Measurements from ENCODE around the gene TBC1D3B.
"Not testable (repeated sequence)": the region's sequence is repeated elsewhere in the genome, so short reads cannot be mapped to it uniquely, and the experiment has no call there.

TBC1D3B gene

DNA sequence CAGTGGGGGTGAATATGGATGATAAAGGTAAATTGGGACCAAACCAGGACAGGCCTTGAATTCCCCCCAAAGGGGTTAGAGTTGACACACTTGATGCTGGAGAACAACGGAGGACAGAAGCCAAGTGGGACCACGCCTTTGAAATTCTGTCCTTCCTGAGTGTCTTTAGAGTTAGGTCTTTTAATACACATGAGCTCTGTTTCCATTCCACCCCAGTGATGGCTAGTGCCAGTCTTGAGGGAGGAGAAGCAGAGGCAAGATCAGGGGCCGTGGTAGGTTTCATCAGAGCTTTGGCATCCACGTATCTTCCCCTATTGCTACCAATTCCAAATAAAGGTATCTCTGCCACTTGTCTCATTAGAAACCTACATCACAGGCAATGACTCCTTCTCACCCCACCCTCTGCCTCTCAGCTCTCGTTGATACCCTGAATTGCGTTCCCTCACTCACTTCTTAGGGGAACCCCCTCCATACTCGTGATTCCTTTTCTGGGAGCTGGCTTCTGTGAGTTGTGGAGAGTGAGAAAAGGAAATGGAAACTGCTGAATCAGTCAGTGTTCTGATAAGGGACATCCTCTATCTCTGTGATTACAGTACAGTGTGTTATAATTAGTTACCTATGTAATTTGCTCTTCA lies 22.5 kb upstream of the TBC1D3B start:
- DNase-seq: no peak

DNA sequence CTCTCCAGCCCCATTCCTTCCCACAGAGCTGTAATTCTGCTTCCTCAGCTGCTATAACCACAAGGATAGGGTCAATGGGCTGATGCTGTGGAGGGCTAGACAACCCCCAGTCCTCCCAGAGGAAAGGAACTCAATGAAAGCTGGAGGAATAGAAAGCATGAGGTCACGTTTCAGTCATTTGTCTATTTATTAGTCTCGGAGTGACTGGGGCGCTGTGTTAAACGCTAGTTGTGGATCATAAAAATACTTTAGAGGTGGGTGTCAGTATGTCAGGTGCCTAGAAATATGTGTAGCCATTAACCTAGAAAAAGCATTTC lies 20.9 kb upstream of the TBC1D3B start:
- DNase-seq: no peak

DNA sequence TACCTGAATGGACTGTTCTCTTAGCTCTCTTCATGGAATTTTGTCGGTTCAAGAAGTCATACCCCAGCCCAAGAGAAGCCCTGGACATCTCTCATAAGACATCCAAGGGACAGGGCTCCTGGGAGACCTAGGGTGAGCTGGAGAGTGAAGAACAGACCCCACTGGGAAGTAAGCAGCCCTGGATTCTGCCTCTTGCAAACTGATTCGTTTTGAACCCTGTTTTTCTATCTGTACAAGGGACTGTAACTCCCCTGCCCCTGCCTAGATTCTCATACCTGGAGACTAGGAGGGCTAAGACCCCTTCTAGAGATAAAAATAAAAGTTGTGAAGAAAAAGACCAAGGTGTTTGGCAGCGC lies 19.7 kb upstream of the TBC1D3B start:
- DNase-seq: no peak

DNA sequence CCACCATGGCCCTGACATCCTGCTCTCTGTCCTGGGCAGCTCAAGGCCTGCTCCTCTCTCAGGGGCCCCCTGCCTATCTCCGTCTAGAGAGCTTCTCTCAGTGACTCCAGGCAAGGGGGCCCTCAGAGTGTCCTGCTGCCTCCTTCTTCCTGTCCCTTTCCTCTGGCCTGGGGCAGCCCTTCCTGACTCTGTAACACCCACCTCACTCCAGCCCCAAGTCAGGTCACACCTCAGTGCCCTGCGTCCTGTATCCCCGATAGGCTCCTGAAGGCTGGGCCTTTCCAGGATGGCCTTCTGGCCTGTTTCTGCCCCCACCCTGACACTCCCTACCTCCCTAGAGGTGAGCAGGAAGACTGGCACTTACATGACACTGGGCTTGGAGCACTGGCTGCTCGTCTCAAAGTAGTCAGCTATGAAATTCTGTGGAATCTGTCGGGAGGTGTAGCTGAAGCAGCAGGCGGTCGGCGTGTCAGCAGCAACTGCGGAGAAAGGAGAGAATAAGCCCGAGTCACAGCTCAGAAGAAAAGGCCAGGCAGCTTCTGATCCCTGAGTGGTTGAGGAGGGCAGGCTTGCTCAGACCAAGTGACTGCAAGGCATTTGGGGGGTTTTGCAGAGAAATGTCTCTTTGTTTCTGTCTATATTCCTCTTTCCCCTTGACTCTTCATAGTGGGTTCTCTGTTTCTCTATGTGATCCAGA lies 19.1 kb upstream of the TBC1D3B start:
- no peak for DNase-seq

DNA sequence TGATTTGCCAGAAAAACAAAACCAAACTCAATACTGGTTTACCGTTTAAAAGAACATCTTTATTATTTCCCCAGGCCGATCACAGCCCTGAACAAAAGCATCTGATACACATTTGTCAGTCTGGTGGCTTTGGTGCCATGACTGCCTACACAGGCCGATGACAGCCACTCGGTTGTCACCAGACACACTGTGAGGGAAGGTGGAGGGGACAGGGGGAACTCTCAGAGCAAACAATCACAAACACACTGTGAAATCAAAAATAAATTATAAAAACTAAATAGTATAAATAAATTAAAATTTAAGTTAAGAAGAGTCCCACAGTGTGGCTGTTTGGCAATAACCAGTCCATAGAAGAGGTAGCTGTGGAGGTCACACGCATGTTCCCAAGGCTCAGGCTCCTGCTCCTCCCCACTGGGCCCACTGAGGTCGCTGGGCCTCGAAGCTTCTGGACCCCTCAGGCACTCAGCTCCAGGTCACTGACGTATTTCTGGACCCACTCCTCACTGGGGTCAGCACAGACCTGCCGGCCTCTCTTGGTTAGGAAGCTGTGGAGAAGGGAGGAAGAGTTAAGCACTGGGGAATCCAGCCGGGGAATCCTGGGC lies 18.5 kb upstream of the TBC1D3B start:
- DNase-seq: not testable (repeated sequence)

DNA sequence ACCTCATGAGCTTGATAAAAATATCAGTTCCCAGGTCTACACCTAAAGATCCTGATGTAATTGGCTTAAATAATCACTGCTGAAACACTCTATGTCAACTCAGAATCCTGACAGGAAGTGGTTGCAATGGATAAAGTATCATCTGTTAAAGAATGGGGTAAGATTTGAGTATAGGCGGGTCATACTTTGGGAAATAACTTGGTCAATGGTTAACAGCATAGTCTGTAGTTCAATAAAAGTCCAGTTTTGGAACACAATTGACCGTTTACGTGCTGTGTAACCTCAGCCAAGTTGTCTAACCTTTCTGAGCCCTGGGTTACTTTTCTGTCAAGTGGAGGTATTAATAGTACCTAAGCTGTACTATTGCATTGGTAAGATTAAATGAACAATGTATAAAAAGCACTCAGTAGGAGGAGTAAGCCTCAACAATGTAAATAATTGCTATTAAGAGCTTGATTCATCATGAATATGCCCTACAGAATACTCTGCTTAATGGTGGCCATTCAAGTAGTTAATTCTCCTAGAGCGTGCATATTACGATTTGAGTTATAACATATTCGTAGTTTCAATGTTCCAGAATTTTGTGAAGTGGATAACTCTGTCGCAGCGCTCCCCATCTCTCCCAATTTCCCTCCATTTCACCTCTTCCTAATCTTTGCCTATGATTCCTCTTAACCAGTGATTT lies 17.9 kb upstream of the TBC1D3B start:
- DNase-seq: not testable (repeated sequence)

GRCh38 chr17:36193216-36193775 lies 16.9 kb upstream of the TBC1D3B start:
- DNase-seq: no peak

- not testable (repeated sequence) for DNase-seq
Observed at GRCh38 chr17:36190549-36191330, 14.3 kb upstream of the TBC1D3B start.

DNA sequence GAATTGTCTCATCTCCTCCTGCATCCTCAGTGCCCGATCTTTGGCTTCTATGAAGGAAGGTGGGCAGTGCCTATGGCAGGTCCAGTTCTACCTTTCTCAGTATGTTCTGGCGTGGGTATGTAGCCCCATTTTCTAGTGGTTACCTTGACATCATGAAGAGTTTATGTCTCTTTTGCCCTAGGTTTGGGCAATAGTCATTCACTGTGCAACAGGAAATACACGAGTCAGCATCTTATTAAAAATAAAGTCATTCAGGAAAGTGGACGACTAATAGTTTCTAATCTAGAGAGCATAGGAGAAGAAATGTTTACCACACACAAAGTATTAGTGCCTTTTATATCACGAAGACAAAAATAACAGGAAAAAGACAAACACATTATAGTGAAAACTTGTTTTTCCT lies 13.6 kb upstream of the TBC1D3B start:
- DNase-seq: not testable (repeated sequence)

- DNase-seq: no peak
Observed at GRCh38 chr17:36188891-36189306, 12.5 kb upstream of the TBC1D3B start.

GRCh38 chr17:36187943-36188665 lies 11.7 kb upstream of the TBC1D3B start:
- not testable (repeated sequence) for DNase-seq

- DNase-seq: not testable (repeated sequence)
Observed at GRCh38 chr17:36186810-36187763, 10.7 kb upstream of the TBC1D3B start.

GRCh38 chr17:36185416-36185815 lies 9.0 kb upstream of the TBC1D3B start:
- no peak for DNase-seq

DNA sequence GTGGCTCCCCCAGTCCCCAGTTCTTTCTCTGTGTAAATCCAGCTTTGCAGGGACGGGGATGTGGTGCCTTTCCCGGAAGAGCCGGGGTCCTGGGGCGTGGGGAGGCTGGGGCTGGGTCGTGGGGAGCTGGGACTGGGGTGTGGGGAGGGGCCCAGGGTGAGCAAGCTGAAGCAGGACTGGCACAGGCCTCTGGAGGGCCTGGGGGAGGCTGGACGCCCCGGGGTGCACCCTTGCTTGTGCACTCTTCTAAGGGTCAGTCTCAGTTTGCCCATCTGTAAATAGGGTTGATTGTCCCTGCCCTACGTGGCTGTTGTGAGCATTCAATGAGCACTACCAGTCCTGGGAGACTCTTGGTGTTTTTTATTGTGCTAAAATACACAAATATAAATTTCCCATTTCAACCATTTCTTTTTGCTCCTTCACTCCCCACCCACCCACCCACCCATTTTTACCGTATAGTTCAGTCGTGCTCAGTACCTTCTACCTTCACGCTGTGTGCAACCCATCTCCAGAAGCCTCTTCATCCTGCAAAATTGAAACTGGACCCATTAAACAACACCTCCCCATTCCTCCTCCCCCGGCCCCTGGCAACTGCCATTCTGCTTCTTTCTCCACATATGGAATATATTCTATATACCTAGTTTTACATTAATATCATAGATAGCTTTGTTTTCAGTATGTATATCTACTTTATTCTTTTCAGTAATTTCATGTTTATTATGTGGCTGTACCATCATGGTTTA lies 7.8 kb upstream of the TBC1D3B start:
- DNase-seq: no peak

DNA sequence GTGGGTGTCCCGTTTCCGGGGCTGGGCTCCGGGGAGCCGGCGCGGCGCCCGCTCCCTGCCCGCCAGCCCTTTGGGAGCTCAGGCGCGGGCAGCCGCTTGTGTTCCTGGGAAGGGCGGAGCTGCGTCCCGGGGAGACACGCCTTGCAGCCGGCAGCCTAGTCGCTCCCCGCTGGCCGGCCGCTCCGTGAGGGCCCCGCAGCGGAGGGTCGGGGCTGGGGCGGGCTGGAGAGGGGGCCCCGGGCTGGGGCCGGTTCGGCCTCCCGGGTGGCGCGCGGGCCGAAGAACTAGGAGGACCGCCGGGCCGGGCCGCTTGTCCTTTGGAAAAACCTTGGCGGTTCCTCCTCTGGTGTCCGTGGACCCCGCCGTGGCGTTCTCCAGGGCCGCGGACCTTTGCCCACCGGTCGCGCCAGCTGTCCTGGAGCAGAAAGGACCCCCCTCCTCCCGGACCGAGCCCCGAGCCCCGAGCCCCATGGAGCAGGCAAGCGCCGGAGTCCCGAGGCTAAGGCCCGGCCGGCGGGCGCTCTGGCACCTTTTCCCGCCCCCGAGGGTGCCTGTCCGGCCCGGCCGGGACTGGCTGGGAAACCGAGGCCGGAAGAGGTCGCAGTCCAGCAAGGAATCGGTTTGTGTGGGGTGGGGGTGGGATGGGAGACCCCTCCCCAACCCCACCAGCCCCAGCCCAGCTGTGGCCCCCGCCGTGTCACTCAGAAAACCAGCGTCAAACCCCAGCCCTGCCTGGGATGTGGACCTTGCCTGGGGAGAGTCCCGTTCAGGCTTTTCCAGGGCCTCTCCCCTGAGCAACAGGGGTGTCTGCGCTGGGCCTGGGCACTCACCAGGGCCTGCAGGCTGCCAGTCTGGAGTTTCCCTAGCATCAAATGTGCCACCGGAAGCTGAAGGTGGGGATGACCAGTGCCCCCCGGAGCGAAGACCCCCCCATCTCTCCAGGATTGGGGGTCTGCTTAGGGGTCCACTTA lies 6.8 kb upstream of the TBC1D3B start:
- no peak for DNase-seq

GRCh38 chr17:36182176-36183000 lies 6.0 kb upstream of the TBC1D3B start:
- no peak for DNase-seq

- not testable (repeated sequence) for DNase-seq
Observed at GRCh38 chr17:36181446-36182175, 5.2 kb upstream of the TBC1D3B start.

All from stimulated activated CD4-positive, alpha-beta T cell treated with anti-CD3 and anti-CD28 coated beads, Interleukin-4, amount 100 ng/mL, for 1 hour (primary cell).